Measurements from ENCODE around the gene HOXA7.

HOXA7 gene

GRCh38 chr7:27149842-27150567 lies 6.5 kb downstream of the HOXA7 start:
- in situ Hi-C loops (cut with HindIII; ENCODE audit: low sequenced_read_pairs): no loop called here

GRCh38 chr7:27148756-27149641 lies 7.5 kb downstream of the HOXA7 start:
- in situ Hi-C loops (cut with HindIII; ENCODE audit: low sequenced_read_pairs): no loop called here

DNA sequence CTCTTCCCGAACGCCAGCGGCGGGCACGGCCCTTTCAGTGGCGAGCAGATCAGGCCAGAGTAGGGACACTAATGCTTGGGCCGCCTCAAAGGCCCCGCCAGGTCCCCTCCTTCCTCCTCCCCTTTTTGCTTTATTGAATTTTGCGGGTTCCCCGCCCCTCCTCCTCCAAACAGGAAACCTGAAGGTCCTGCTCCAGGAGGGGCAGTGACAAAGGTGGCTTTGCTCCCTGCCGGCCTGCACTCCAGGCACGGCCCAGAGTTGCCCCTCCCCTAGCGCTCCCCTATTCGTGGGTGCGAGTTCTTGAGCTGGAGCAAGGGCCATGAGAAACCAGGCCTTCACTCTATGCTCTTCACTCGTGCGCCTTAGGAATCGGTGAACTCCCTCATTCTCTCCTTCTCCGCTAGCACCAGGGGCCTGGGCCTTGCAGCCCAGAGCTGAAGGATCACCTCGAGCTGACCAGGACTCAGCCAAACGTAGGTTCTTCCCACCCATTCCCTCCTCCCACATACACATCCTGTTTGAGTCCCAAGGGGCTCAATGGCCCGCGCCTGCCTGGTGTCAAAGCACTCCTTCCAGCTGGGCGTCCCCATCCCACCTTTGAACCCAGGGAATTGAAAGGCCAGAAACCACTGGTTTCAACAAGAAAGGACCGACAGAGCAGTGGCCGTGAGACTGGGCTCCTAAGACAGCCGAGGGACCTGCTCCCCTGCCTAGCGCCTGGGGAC lies 8.3 kb downstream of the HOXA7 start:
- in situ Hi-C loops (cut with HindIII; ENCODE audit: low sequenced_read_pairs): no loop called here

DNA sequence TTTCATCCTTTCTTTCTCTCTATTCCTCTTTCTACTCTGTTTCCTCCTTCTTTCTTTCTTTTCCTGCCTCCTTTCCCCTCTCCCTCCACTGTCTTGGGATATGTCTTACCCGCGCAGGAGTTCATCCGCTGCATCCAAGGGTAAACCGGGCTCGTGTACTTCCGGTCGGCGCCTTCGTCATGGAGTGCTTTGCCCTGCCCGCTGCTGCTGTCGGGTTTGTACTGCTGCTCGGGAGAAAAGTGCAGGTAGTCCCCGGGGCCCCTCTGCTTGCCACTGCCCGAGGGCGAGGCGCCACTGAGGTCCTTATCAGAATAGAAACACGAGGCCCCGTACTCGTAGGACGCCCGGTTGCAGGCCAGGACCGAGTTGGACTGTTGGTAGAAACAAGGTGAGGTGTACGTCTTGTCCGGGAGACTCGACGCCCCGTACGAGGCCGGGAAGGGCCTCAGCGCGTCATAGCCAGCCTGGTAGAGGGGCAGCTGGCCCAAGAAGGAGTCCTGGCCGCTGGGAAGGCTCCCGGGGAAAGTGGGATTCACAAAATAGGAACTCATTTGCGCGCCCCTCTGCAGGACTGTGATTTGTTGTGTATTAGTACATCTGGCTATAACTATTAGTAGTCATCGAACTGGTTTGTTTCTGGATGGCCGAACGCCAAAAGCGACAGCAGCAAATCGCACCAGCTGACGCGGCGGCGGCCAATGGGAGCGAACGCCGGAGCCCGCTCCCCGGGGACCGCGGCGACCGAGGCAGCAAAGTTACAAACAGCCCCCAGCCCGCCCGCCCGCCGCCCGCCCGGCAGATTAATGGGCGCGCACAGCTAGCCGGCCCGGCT lies 9.1 kb downstream of the HOXA7 start, which contains the start of gene HOXA6:
Gene HOXA6 (minus strand): TSS at position 576 of the 832 bp plus-strand sequence. CDS start 25 bp downstream, at position 551.
- in situ Hi-C loops (cut with HindIII; ENCODE audit: low sequenced_read_pairs): no loop called here

DNA sequence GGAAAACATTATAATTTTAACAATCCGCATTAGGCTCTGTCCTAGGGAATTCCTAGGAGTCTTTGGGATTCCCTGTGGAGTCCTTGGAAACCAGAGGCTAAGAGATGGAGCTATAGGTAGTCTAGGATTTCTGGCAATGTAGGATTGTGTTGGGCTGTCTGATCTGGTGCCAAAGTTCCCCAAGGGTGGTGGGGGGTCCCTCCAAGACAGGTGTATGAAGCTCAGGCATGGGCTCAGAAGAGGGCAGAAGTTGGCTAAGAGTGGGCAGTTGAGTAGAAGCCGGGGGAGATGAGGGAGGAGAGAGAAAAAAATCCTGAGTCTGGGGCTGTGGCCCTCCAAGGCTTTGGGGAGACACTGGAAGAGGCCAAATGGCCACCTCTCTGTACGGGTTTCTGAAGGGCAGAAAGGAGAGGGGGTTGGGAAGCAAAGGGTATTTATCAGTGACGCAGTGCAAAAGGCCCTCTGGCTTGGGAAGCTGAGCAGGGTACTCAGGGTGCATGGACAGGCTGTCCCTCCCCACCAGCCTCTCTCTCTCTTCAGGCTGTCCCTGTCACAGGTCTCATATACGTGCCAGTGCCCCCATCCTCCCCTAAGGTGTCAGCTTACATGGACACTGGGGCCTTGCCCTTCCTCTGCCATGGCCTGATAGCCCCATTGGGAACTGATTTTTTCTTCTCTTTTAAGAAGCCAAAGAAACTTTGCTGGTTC lies 9.8 kb downstream of the HOXA7 start:
- in situ Hi-C loops (cut with HindIII; ENCODE audit: low sequenced_read_pairs): no loop called here

DNA sequence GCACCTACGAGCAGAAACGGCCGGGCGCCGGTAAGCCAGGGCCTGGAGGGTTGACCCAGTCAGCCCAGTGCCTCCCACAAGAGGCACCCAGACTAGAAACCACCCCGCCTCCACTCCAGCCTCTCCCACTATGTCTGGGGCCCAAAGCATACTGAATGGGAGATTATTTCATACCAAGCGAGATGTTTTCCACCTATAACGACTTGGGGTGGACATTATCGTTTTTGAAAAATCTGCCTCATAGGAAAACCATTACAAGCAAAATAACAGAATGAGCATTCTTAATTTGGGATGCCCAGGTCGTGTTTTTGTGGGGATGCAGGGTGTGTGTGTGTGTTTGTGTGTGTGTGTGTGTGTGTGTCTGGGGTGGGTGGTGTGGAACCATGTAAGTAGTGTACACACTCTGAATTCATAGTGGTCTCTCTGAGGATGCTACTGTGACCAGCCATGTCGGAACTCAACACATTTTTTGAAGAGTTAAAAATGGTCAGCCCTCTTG lies 10.5 kb downstream of the HOXA7 start:
- in situ Hi-C loops (cut with HindIII; ENCODE audit: low sequenced_read_pairs): no loop called here

GRCh38 chr7:27145165-27145913 lies 11.1 kb downstream of the HOXA7 start:
- in situ Hi-C loops (cut with HindIII; ENCODE audit: low sequenced_read_pairs): no loop called here

GRCh38 chr7:27144781-27145164 lies 11.7 kb downstream of the HOXA7 start:
- in situ Hi-C loops (cut with HindIII; ENCODE audit: low sequenced_read_pairs): no loop called here

DNA sequence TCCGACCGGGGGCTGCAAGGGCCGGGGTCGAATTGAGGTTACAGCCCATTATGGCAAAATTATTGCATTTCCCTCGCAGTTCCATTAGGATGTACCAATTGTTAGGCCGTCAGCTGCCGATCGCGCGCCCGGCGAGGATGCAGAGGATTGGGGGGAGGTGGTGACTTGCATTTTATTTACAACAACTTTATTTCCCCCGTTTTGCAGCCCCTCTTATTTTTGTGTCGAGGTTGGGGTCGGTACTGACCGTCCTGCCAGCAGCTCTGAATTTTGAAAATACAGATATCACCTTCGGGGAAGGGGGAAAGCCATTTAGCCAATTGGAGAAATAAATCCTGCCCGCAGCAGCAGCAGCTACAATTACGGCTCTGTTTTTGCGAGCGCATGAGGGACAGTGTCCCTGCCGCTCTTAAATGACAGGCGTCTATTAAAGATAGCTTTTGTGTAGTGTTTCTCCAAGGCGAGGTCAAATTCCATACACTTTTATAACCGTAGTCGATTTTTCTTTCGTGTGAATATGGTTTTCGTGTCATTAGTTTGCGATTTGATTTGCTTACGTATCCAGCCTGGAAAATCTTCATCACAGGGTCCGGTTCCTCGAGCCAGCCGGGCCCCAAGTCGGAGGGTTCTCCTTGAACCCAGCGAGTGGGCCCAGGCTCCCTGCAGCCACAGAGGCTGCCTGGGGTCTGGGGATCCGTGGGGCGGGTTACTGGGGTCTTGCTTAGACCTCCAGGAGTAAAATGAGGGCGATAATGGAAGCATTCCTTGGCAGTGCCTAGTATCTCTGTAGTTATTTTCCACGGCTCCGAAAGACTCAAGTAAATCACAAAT lies 12.3 kb downstream of the HOXA7 start:
- in situ Hi-C loops (cut with HindIII; ENCODE audit: low sequenced_read_pairs): no loop called here

- in situ Hi-C loops (cut with HindIII; ENCODE audit: low sequenced_read_pairs): no loop called here
These were observed 13.2 kb downstream of the HOXA7 start, which contains the start of gene HOXA5 for GRCh38 chr7:27143023-27143949. HOXA5 (minus strand) TSS chr7:27143681; CDS start chr7:27143607, 74 bp downstream.

DNA sequence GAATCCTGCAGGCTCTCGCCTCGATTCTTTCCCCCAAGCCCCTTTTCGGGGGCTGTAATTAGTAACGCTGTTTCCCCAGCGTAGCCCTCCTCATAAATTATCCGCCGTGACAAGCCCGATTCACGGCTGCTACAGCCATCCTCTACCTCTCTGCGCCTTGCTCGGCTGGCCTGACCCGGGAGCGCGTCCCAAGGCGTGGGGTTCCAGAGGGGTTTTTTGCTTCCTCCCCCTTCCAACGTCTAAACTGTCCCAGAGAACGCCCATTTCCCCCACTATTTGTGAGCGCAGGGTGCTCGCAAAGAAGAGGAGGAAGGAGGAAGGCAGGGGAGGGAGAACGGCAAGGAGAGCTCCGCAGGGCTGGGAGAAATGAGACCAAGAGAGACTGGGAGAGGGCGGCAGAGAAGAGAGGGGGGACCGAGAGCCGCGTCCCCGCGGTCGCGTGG lies 13.9 kb downstream of the HOXA7 start:
- in situ Hi-C loops (cut with HindIII; ENCODE audit: low sequenced_read_pairs): no loop called here

- in situ Hi-C loops (cut with HindIII; ENCODE audit: low sequenced_read_pairs): no loop called here
These were observed 14.4 kb downstream of the HOXA7 start for GRCh38 chr7:27141923-27142579.

GRCh38 chr7:27141137-27141922 lies 15.1 kb downstream of the HOXA7 start:
- in situ Hi-C loops (cut with HindIII; ENCODE audit: low sequenced_read_pairs): no loop called here

DNA sequence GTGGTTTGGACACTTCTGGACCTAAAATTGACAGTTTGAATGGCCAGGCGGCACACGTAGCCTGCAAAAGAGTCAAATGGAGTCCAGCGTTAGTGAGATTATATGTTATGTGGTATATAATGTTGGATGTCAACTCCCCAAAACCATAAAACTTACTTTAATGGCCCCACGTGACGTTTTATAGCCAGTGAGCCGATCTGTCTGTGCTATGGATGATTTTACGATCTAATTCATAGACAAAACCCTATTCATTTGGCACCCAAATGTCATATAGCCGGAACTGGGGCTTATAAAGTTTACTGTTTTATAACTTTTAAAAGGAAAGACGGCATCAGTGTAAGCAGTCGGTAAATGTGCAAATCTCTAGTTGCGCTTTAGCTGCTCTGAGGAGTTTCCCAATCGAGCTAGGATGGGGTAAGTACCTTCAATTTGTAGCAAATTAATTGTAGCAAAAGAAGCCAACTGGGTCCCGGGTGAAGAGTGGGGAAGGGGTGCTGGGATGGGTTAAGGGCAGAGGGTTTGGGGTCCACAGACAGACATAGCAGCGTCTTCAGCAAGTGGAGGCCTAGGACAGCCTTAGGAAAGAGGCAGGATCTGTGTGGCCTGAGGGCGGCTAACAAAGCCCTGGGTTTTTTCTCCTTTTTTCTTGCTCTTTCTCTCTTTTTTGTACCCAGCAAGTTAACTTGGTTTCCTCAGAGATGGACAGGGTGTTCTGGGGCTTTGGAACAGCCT lies 16.2 kb downstream of the HOXA7 start:
- in situ Hi-C loops (cut with HindIII; ENCODE audit: low sequenced_read_pairs): no loop called here

Measured in DLD1 (cell line).